Measurements from ENCODE around the gene HRC.

Gene HRC

GRCh38 chr19:49109051-49109450, 46.1 kb downstream of the HRC start:
- Histone ChIP-seq H4K20me1 (peaks cover 50 to 65% (median 62%) of the 10 kb centered on the region in 11 experiments), H3K4me1 (peaks cover 37 to 67% (median 44%) of the 10 kb centered on the region in 10 experiments), H3K4me3 (no peak overlapping the region), H3K9me3 (replicated peaks in 1 of 11) (no peaks in the 10 kb centered on the region), H3K9ac (no peak overlapping the region), H3K27me3 (no peaks in the 10 kb centered on the region), H3K27ac (no peak overlapping the region), H3K36me3 (peaks cover 51 to 63% (median 58%) of the 10 kb centered on the region in 11 experiments), H3K4me2 (no peak overlapping the region)
- no peak for TF ChIP-seq Cebpa-rat (IDR thresholded peaks at IDR 0.05)

DNA sequence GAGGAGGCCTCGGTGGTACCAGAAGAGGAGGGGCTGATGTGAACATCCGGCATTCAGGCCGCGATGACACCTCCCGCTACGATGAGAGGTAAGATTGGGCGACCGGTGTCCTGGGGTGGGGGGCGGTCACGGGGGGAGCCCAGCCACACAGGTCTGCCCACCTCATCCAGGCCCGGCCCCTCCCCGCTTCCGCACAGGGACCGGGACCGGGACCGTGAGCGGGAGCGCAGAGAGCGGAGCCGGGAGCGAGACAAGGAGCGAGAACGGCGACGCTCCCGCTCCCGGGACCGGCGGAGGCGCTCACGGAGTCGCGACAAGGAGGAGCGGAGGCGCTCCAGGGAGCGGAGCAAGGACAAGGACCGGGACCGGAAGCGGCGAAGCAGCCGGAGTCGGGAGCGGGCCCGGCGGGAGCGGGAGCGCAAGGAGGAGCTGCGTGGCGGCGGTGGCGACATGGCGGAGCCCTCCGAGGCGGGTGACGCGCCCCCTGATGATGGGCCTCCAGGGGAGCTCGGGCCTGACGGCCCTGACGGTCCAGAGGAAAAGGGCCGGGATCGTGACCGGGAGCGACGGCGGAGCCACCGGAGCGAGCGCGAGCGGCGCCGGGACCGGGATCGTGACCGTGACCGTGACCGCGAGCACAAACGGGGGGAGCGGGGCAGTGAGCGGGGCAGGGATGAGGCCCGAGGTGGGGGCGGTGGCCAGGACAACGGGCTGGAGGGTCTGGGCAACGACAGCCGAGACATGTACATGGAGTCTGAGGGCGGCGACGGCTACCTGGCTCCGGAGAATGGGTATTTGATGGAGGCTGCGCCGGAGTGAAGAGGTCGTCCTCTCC, 47.4 kb downstream of the HRC start:
- Histone ChIP-seq H3K4me1 (peaks cover 38 to 67% (median 44%) of the 10 kb centered on the region in 10 experiments), H4K20me1 (peaks cover 60 to 77% (median 74%) of the 10 kb centered on the region in 11 experiments), H3K4me3 (no peak overlapping the region), H3K27me3 (no peaks in the 10 kb centered on the region), H3K36me3 (peaks cover 56 to 71% (median 66%) of the 10 kb centered on the region in 11 experiments), H3K4me2 (no peak overlapping the region), H3K9me3 (replicated peaks in 1 of 11) (no peaks in the 10 kb centered on the region), H3K9ac (0 out of 22 replicates have a peak overlapping the region, but pooled peaks of 1 of the 11 experiments have one; percentile 7), H3K27ac (peak overlapping the region in 1 of 11 experiments; percentile 0; a peak in 1 of 22 replicates)
- TF ChIP-seq Cebpa-rat (IDR thresholded peaks at IDR 0.05) = no peak

GRCh38 chr19:49106648-49107135, 48.5 kb downstream of the HRC start:
- H4K20me1 ChIP-seq = peaks cover 67 to 87% (median 82%) of the 10 kb centered on the region in 11 experiments
- no peaks in the 10 kb centered on the region for H3K27me3 ChIP-seq
- peak overlapping the region in 2 of 11 experiments; percentile 63 to 67; a peak in 1 of 22 replicates for H3K27ac ChIP-seq
- peaks cover 46 to 70% (median 53%) of the 10 kb centered on the region in 10 experiments for H3K4me1 ChIP-seq
- H3K4me2 ChIP-seq = peak overlapping the region in 4 of 11 experiments; percentile 94 to 98 (median 96); a peak in 5 of 22 replicates
- no peaks in the 10 kb centered on the region for H3K9me3 ChIP-seq (replicated peaks in 1 of 11)
- 0 out of 22 replicates have a peak overlapping the region, but pooled peaks of 1 of the 11 experiments have one; percentile 7 for H3K9ac ChIP-seq
- H3K36me3 ChIP-seq = peaks cover 65 to 80% (median 75%) of the 10 kb centered on the region in 11 experiments
- no peak overlapping the region for H3K4me3 ChIP-seq
- TF ChIP-seq Cebpa-rat (IDR thresholded peaks at IDR 0.05) = no peak

- TF ChIP-seq Cebpa-rat (IDR thresholded peaks at IDR 0.05) = no peak
- Histone ChIP-seq H3K4me3 (peak overlapping the region in 7 of 10 experiments; percentile 31 to 57 (median 48); a peak in 11 of 20 replicates), H4K20me1 (peaks cover 75 to 95% (median 93%) of the 10 kb centered on the region in 11 experiments), H3K4me1 (peaks cover 30 to 73% (median 67%) of the 10 kb centered on the region in 10 experiments), H3K9me3 (replicated peaks in 1 of 11) (no peaks in the 10 kb centered on the region), H3K4me2 (peak overlapping the region; percentile 47 to 98 (median 91)), H3K27ac (peak overlapping the region in 9 of 11 experiments; percentile 40 to 67 (median 61); a peak in 17 of 22 replicates), H3K9ac (peak overlapping the region; percentile 7 to 80 (median 66); a peak in 18 of 22 replicates), H3K27me3 (no peaks in the 10 kb centered on the region), H3K36me3 (peaks cover 81 to 95% (median 85%) of the 10 kb centered on the region in 11 experiments)
Observed at GRCh38 chr19:49104229-49104864, 50.8 kb downstream of the HRC start.

GRCh38 chr19:49103331-49104085, 51.7 kb downstream of the HRC start:
- peak overlapping the region; percentile 47 to 98 (median 91) for H3K4me2 ChIP-seq
- peak overlapping the region; percentile 38 to 80 (median 66); a peak in 21 of 22 replicates for H3K9ac ChIP-seq
- H3K9me3 ChIP-seq (replicated peaks in 1 of 11) = no peaks in the 10 kb centered on the region
- H3K27ac ChIP-seq = peak overlapping the region in 9 of 11 experiments; percentile 14 to 67 (median 61); a peak in 17 of 22 replicates
- H3K36me3 ChIP-seq = peaks cover 81 to 95% (median 87%) of the 10 kb centered on the region in 11 experiments
- no peak for TF ChIP-seq Cebpa-rat (IDR thresholded peaks at IDR 0.05)
- peak overlapping the region in 7 of 10 experiments; percentile 31 to 57 (median 48); a peak in 14 of 20 replicates for H3K4me3 ChIP-seq
- H3K27me3 ChIP-seq = no peaks in the 10 kb centered on the region
- H4K20me1 ChIP-seq = peaks cover 73 to 95% (median 93%) of the 10 kb centered on the region in 11 experiments
- H3K4me1 ChIP-seq = peaks cover 26 to 79% (median 71%) of the 10 kb centered on the region in 10 experiments

DNA sequence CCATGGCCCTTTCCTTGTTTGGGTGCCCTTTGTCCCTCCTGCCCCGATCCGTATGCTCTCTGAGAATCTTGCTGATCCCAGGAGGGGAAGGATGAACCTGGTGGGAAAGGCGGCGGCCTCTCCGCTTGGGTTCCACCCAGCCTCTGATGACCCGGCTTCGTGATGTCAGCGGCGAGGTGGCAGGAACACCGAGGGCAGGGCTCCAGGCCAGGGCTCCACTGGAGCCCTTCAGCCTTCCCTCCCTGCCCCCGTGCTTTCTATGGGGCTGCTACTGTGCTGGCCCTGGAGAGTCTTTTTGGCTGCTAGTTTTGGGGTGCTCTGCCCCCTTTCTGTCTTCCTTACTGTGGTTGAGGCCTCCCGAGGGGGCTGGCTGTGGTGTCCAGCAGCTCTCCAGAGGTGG, 52.9 kb downstream of the HRC start:
- TF ChIP-seq Cebpa-rat (IDR thresholded peaks at IDR 0.05) = no peak
- Histone ChIP-seq H3K9me3 (replicated peaks in 1 of 11) (no peaks in the 10 kb centered on the region), H3K27ac (peak overlapping the region in 8 of 11 experiments; percentile 48 to 67 (median 62); a peak in 13 of 22 replicates), H3K36me3 (peaks cover 79 to 92% (median 84%) of the 10 kb centered on the region in 11 experiments), H3K4me2 (peak overlapping the region; percentile 47 to 98 (median 91)), H4K20me1 (peaks cover 73 to 95% (median 93%) of the 10 kb centered on the region in 11 experiments), H3K4me1 (peaks cover 26 to 91% (median 82%) of the 10 kb centered on the region in 10 experiments), H3K9ac (peak overlapping the region; percentile 38 to 80 (median 66); a peak in 20 of 22 replicates), H3K27me3 (no peaks in the 10 kb centered on the region), H3K4me3 (peak overlapping the region in 3 of 10 experiments; percentile 14 to 51 (median 31); a peak in 5 of 20 replicates)
